A673 (cell line): Measurements from ENCODE around the gene PPFIBP1. TPM values are rescaled to one million over a fixed set of nuclear protein-coding genes. Genes with fewer than 3 reads are reported as not detected.

Experiments used
- BruUV-seq: library from RNA; stranded (reverse); fragments of 400-500 nt; replicated peaks from 2 replicates; lab custom pipeline; 2021; lab: Mats Ljungman, UMichigan
- CTCF ChIA-PET: fragments of 300-600 bp; sonication (Branson Sonifier 250); formaldehyde crosslinking; loops from one replicate; lab custom pipeline; 2022; ENCODE audit warnings: antibody characterized with exemption; lab: Charles Lee
- POLR2A ChIA-PET: fragments of 300-600 bp; sonication (Branson Sonifier 250); formaldehyde crosslinking; loops from one replicate; lab custom pipeline; 2022; ENCODE audit warnings: antibody characterized with exemption; ENCODE audit not compliant: low non-redundant PET; lab: Charles Lee
- DNase-seq: peaks from one replicate; pipeline ENCODE4 v3.0.0-alpha.2; 2015; ENCODE audit warnings: low spot score
- H3K27ac ChIP-seq: fragments of 200-600 bp; sonication (generic); 2 replicates; pipeline ENCODE4 v1.5.1; 2016; ENCODE audit warnings: mixed run types, low read depth, mild to moderate bottlenecking, mixed read lengths, antibody characterized with exemption, low read length; ENCODE audit not compliant: poor library complexity, severe bottlenecking
- H3K27me3 ChIP-seq: fragments of 200-600 bp; sonication (generic); replicated peaks from 2 replicates; pipeline ENCODE4 v1.6.1; 2017; ENCODE audit warnings: mixed run types, low read depth, mild to moderate bottlenecking, mixed read lengths, antibody characterized with exemption, low read length; ENCODE audit not compliant: insufficient read depth, poor library complexity
- H3K36me3 ChIP-seq: fragments of 200-600 bp; sonication (generic); 2 replicates; pipeline ENCODE4 v1.6.1; 2016; ENCODE audit warnings: mixed run types, mild to moderate bottlenecking, mixed read lengths, antibody characterized with exemption, low read length; ENCODE audit not compliant: insufficient read depth, poor library complexity, severe bottlenecking
- H3K4me1 ChIP-seq: fragments of 200-600 bp; sonication (generic); 2 replicates; pipeline ENCODE4 v1.6.1; 2017; ENCODE audit warnings: mixed run types, mild to moderate bottlenecking, mixed read lengths, antibody characterized with exemption, low read length; ENCODE audit not compliant: insufficient read depth, poor library complexity, severe bottlenecking
- H3K4me3 ChIP-seq: fragments of 200-600 bp; sonication (generic); 2 replicates; pipeline ENCODE4 v1.5.1; 2016; ENCODE audit warnings: low read depth, mixed run types, mild to moderate bottlenecking, mixed read lengths, low read length; ENCODE audit not compliant: poor library complexity, severe bottlenecking
- H3K9me3 ChIP-seq: fragments of 200-600 bp; sonication (generic); 2 replicates; pipeline ENCODE4 v1.6.1; 2016; ENCODE audit warnings: mixed run types, low read depth, mild to moderate bottlenecking, mixed read lengths, antibody characterized with exemption, low read length; ENCODE audit not compliant: poor library complexity, severe bottlenecking
- EZH2 ChIP-seq: fragments of 200-600 bp; sonication (generic); IDR thresholded peaks from 2 replicates; pipeline ENCODE4 v1.6.1; 2017; ENCODE audit warnings: borderline replicate concordance, low read depth, mild to moderate bottlenecking, mixed read lengths, antibody characterized with exemption, low read length; ENCODE audit not compliant: poor library complexity, severe bottlenecking
- intact Hi-C: fragments of 100-400 bp; cut with micrococcal nuclease; formaldehyde crosslinking; loops from one replicate; pipeline ENCODE4 v1.10.0; 2022; ENCODE audit not compliant: unreplicated experiment
- total RNA-seq: library from RNA; stranded (reverse); gene quantifications from 2 replicates; pipeline ENCODE4 v1.2.3, GENCODE V29; 2021
- TF ChIP-seq, protein P1 (sequence below): fragments of 300-800, 200-600 bp; sonication (generic); conservative IDR thresholded peaks from 2 replicates; pipeline ENCODE4 v1.5.1; 2017; ENCODE audit warnings: low read depth, mild to moderate bottlenecking, antibody characterized with exemption, low read length, moderate library complexity, mixed read lengths

PPFIBP1 gene
- total RNA-seq, 1 experiment from 2014 or later, result 41.2 TPM

- CTCF ChIA-PET, result no interaction called here
- no peak for DNase-seq
- intact Hi-C loops, result no loop called here
- BruUV-seq, result no TSS peak
- Histone ChIP-seq H3K4me1 (no peaks in the 10 kb centered on the region), H3K4me3 (no peak overlapping the region), H3K27ac (no peak overlapping the region), H3K27me3 (no peaks in the 10 kb centered on the region), H3K9me3 (no peaks in the 10 kb centered on the region), H3K36me3 (no peaks in the 10 kb centered on the region)
- TF ChIP-seq EZH2, result no peak
- TF ChIP-seq, protein P1, sequence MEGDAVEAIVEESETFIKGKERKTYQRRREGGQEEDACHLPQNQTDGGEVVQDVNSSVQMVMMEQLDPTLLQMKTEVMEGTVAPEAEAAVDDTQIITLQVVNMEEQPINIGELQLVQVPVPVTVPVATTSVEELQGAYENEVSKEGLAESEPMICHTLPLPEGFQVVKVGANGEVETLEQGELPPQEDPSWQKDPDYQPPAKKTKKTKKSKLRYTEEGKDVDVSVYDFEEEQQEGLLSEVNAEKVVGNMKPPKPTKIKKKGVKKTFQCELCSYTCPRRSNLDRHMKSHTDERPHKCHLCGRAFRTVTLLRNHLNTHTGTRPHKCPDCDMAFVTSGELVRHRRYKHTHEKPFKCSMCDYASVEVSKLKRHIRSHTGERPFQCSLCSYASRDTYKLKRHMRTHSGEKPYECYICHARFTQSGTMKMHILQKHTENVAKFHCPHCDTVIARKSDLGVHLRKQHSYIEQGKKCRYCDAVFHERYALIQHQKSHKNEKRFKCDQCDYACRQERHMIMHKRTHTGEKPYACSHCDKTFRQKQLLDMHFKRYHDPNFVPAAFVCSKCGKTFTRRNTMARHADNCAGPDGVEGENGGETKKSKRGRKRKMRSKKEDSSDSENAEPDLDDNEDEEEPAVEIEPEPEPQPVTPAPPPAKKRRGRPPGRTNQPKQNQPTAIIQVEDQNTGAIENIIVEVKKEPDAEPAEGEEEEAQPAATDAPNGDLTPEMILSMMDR, result no peak
- POLR2A ChIA-PET, result no interaction called here
These were observed 35.5 kb upstream of the PPFIBP1 start for GRCh38 chr12:27488479-27488878.

DNA sequence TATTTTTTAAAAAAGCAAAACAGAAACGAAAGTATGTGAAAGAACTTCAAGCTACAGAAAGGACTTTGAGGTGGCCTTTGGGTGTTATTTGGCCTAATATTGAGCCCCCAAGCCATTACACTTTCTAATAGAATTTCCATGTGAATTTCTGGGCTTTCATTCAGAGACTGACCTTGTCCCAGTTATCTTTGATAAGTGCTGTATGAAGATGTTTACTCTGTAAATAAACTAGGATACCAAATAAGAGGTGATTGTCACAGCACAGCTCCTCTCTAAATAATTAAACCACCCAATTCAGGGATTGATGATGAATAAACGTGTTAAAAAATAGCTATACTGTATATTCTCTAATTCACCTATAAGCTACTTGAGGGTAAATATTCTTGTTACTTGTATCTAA is 32.8 kb upstream of the PPFIBP1 start:
- no peaks in the 10 kb centered on the region for H3K4me1 ChIP-seq
- no peaks in the 10 kb centered on the region for H3K27me3 ChIP-seq
- ChIA-PET CTCF (no interaction called here), POLR2A (interaction anchor here (0.6 kb wide), 1 partner anchor 21 kb away, joined by 3 read pairs; no protein-coding TSS in a partner anchor)
- no peak for TF ChIP-seq EZH2
- TF ChIP-seq, protein P1, result no peak
- no peak overlapping the region for H3K4me3 ChIP-seq
- intact Hi-C loops, result no loop called here
- H3K27ac ChIP-seq, result no peak overlapping the region
- no peaks in the 10 kb centered on the region for H3K9me3 ChIP-seq
- H3K36me3 ChIP-seq, result no peaks in the 10 kb centered on the region
- BruUV-seq, result no TSS peak
- DNase-seq, result no peak

DNA sequence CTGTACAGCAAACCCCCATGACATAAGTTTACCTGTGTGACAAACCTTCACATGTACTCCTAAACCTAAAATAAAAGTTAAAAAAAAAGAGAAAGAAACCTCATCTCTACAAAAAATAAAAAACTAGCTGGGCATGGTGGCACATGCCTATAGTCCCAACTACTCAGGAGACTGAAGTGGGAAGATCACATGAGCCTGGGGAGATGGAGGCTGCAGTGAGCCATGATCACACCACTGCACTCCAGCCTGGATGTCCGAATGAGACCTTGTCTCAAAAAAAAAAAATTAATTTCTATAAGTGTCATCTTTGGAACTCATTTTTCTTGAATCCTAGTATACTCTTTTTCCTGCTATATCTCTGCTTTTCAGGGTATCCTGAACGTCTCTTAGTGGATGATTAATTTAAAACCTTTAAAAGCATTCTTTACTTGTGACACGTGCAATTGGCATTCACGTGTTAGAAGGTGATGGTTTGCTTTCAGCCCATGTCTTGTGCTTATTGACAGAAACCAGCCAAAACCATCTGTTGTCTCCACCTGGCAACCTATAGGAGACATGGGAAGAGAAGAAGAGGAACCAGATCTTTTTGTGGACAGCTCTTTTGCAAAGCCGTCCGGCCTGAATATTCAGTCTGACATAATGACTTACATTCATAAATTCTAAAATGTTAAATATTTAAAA is 30.6 kb upstream of the PPFIBP1 start:
- Histone ChIP-seq H3K27ac (no peak overlapping the region), H3K36me3 (no peaks in the 10 kb centered on the region), H3K27me3 (no peaks in the 10 kb centered on the region), H3K4me3 (no peak overlapping the region), H3K4me1 (no peaks in the 10 kb centered on the region), H3K9me3 (no peaks in the 10 kb centered on the region)
- ChIA-PET CTCF (no interaction called here), POLR2A (no interaction called here)
- no peak for DNase-seq
- no peak for TF ChIP-seq EZH2
- TF ChIP-seq, protein P1, result no peak
- intact Hi-C loops, result no loop called here
- BruUV-seq, result no TSS peak
